Stimulated activated CD8-positive, alpha-beta memory T cell treated with anti-CD3 and anti-CD28 coated beads, Interleukin-7, amount 100 ng/mL, for 4 hours (primary cell): ENCODE results near the gene PLCB4.

ENCODE experiments used
- DNase-seq, 2 donors: peaks; one replicate each; pipeline ENCODE4 v3.0.0-alpha.2; 2020; ENCODE audit warnings: low read depth in 2 of 2

PLCB4 gene

DNA sequence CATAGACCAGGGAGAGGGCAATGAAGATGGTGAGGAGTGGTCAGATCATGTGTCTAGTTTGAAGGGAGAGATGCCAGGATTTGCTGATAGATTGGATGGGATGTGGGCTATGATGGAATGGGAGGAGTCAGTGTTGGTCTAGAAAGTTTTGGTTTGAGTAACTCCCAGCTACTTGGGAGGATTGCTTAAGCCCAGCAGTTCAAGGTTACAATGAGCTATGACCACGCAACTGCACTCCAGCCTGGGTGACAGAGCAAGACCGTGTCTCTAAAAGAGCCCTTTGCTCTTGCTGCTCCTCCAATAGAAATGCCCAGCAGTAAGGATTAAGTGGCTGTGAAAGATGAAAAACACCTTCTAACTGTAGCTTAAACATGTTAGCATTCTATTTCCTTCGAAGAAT, 427.3 kb downstream of the PLCB4 start:
- DNase-seq: no peak

DNA sequence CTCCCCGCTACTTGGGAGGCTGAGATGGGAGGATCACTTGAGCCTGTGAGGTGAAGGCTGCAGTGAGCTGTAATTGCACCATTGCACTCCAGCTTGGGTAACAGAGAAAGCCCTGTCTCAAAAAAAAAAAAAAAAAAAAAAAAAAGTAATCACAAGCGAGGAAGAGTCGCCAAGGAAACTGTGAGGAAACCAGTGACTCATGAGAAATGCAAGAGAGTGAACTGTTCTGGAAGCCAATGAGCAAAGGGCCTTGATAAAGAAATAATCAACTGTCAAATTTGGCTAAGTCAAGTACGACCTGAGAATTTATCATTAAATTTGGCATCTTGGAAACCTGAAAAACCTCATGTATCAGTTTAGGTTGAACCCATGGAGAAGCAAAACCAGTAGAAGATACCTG, 429.4 kb downstream of the PLCB4 start:
- no peak for DNase-seq

DNA sequence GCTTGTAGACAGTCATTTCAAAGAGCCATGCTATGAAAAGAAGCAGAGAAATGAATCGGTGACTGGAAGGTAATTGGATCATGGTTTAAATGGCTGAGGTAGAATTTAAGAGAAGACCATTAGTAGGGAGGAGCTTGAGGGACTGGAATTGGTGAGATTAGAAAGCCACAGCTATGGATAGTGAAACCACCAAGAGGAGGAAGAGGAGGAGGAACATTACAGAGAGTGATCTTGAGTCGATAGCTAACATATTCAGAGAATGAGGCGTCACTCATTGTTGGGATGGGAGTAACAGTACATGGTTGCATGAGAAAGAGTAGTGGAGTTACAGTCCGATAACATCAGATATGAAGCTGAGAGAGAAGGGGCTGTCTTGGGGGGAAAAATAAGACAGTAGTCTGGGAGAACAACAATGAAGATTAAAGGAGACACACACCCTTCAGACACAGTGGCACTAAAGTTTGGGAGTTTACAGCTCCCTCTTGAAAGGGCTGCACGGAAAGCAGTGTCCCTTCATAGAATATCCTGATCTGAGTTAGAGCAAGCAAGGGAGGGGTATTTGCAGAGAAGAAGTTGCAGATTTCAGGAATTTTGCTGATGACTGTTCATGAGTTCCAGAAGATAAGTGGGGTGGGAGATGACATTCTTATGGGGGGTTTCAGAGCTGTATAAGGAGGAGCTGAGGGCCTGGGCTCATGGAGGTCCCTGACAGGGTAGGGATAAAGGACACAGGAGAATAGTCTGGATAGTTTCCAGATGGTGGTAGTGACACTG, 430.4 kb downstream of the PLCB4 start:
- DNase-seq: no peak

DNA sequence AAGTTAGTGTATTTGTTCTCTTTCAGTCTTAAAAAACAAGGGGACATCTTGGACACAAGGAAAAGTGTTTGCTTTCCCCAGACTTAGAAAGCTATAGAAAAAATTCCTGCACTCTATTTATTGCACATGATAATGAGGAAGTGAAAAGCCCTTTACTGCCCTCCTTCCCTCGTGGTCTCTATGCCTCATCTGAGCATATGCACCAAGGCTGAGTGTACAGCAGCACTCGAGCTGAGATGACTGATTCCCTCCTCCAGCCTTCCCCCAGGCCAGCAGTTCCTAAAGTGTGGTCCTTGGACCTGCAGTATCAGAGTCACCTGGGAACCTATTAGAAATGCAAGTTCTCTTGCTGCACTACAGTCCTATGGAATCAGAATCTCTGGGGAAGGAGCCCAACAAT, 431.2 kb downstream of the PLCB4 start:
- DNase-seq: no peak

GRCh38 chr20:9501473-9501872, 432.6 kb downstream of the PLCB4 start:
- no peak for DNase-seq

GRCh38 chr20:9503526-9504245, 434.8 kb downstream of the PLCB4 start:
- no peak for DNase-seq

DNA sequence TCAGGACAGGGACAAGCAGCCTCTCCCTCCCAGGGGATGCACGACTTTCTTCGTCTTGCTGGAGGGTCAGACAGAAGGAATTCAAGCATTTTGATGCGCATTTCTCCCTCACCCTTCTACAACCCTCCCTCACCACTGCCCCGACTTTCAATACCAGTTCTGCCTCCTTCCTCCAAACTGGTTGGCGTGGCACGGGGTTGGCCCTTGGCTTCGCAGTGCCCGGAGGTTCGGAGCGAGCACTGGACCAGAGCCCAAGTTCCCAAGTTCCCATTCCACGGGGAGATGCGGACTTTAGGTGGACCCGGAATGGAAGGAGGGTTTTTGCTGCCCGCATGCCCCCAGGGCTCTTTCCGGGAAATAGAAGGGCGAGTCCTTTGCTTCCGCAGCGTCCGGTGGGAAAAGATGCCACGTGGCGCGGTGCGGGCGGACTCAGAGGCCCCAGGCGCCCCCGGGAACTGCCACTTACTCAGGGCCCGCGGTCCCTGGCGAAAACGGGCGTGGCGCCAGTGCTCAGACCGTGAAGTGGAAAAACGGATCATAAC, 437.5 kb downstream of the PLCB4 start:
- no peak for DNase-seq

DNA sequence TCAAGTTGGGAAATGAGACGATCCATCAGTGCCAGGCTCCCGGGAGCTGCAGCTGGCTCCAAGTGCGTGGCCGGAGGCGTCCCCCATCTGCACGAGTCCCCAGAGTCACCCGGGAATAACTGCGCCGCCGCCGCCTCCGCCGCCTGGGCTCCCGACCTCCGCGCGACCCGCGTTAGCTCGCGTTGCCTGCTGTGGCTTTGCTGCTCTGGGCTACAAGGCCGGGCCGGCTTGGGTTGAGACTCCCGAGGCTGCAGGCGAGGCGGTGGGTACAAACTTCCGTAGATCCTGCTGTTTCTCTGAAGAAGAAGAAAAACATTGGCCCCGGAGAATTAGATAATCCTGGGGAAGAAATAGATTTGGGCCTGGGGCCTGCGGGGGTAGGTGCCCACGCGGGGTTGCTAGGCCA, 438.1 kb downstream of the PLCB4 start:
- DNase-seq: no peak

DNA sequence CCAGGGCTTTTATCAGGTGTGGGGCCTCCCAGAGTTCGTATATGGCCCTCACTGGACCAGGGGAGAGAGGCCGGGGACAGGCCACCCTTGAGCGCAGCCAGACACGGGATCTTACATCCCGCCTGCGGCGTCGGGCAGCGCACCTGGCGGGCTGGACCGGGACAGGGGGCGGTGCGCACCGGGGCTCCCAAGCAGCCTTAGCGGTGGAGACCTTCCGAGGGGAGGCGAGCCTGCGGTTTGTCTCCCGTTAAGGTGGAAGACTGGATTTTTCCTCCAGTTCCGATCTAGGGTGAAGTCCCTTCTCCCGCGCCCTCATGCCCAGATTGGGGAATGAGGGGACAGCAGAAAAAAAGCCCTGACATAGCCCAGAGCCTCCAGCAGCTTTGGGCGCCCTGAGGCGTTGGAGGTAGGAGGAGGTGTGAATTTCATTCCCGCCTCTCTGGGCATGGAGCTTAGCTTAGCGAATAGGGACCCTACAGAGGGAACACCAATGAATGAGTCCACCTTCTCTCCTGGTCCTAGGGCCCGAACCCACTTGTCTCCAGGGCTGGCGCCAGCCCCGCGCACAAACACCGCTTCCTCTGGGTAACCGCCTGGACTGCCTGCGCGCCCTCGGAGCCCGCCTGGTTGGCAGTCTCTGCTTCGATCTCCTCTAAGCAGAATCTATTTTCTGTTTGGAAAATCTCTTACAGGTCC, 438.8 kb downstream of the PLCB4 start:
- DNase-seq: no peak

DNA sequence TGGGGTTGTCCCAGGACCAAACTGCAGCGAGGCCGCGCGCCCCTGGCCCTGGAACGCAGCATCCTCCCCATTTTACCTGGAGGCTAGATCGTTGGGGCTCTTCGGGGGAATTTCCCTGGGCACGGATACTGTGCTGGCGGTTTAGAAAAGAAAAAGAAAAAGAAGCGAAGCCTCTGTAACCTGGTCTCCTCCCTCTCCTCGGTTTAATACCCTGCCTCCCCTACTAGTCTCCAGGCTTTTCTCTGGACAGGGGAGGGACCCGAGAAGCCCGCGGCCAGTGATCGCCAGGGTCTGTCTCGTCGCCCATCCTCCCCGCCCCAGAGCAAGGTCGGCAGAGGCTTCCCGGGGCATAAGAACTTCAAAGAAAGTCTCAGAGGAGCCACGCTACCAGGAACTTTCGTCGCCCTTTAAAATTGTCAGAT, 439.4 kb downstream of the PLCB4 start:
- DNase-seq: no peak

GRCh38 chr20:9508696-9509178, 439.9 kb downstream of the PLCB4 start:
- DNase-seq: no peak

DNA sequence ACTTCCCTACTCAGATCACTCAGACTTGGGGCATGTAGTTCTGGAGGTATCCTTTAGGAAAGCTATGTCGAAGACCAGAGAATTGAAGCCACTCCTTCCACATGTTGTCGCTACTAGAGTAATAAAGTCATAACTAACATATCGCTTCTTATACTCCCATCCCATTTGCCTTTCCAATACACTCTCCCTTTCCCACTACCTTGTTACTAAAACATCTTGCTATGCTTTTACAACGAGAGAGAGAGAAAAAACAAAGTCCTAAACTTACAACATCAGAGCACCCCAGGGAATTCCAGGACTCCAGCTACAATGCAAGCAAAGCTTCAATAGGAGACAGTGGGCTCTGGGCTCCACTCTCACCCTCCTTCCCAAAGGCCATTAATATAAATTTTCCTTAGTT, 440.4 kb downstream of the PLCB4 start:
- no peak for DNase-seq

- no peak for DNase-seq
Measured at GRCh38 chr20:9510911-9511310, 442.0 kb downstream of the PLCB4 start.

GRCh38 chr20:9514072-9514460, 445.2 kb downstream of the PLCB4 start:
- DNase-seq: no peak

- DNase-seq: no peak
Measured at GRCh38 chr20:9514461-9515213, 445.8 kb downstream of the PLCB4 start, which contains the start of gene LAMP5. TSS of gene LAMP5 (plus strand) at chr20:9514590. CDS start at chr20:9514853, 263 bp downstream.

GRCh38 chr20:9515214-9515585, 446.3 kb downstream of the PLCB4 start:
- no peak for DNase-seq

DNA sequence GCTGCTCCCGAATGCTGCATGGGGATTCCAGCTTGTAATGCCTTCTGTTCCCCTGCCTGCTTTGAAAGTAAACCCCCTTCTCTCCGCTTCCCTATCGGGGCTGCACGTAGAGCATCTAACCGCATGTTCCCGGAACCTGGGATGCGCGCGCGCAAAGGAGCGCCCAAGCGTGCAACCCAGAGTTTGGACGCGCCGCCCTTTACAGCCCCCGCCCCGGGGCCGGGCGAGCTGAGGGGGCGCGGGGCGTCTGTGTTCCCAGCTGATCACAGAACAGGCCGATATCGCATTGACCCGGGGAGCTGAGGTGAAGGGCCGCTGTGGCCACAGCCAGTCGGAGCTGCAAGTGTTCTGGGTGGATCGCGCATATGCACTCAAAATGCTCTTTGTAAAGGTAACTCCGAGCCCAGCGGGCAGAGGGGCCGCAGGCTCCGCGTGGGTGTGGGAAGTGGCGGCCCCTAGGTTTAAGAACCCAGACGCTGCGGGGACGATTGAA, 446.9 kb downstream of the PLCB4 start:
- no peak for DNase-seq

- no peak for DNase-seq
Measured at GRCh38 chr20:9516234-9516871, 447.5 kb downstream of the PLCB4 start.

- DNase-seq: no peak
Measured at GRCh38 chr20:9517297-9518162, 448.6 kb downstream of the PLCB4 start.
